SK-N-SH treated with all-trans-retinoic acid at 6 μM for 48 hours (cell line): Measurements from ENCODE around the gene VCL.

Source experiments
- ARNTL ChIP-seq: fragments of 450-650 bp; formaldehyde crosslinking; IDR thresholded peaks from 2 replicates; pipeline ENCODE4 v1.5.0; 2020; ENCODE audit warnings: low read depth, mild to moderate bottlenecking, moderate library complexity, borderline replicate concordance
- ESRRG ChIP-seq: fragments of 250-450 bp; sonication (Bioruptor Pico); IDR thresholded peaks from 2 replicates; pipeline ENCODE4 v1.6.1; 2021; ENCODE audit warnings: mild to moderate bottlenecking
- GLIS3 ChIP-seq: fragments of 250-450 bp; sonication (Bioruptor Pico); IDR thresholded peaks from 2 replicates; pipeline ENCODE4 v1.5.0; 2020; ENCODE audit warnings: mild to moderate bottlenecking, moderate library complexity
- ISL1 ChIP-seq: fragments of 250-450 bp; sonication (Bioruptor Pico); IDR thresholded peaks from 2 replicates; pipeline ENCODE4 v2.1.2; 2022; ENCODE audit warnings: mild to moderate bottlenecking, moderate library complexity
- OSR1 ChIP-seq: fragments of 250-450 bp; sonication (Bioruptor Pico); IDR thresholded peaks from 2 replicates; pipeline ENCODE4 v1.8.0; 2022; ENCODE audit warnings: moderate library complexity, mild to moderate bottlenecking, inconsistent platforms
- PPARA ChIP-seq: fragments of 250-450 bp; sonication (Bioruptor Pico); IDR thresholded peaks from 2 replicates; pipeline ENCODE4 v1.5.0; 2020; ENCODE audit warnings: mild to moderate bottlenecking, borderline replicate concordance
- RARB ChIP-seq: fragments of 250-450 bp; sonication (Bioruptor Pico); IDR thresholded peaks from 2 replicates; pipeline ENCODE4 v1.8.0; 2021; ENCODE audit warnings: mild to moderate bottlenecking, moderate library complexity
- TCF4 ChIP-seq: fragments of 250-450 bp; sonication (Bioruptor Pico); IDR thresholded peaks from 2 replicates; pipeline ENCODE4 v1.8.0; 2021; ENCODE audit warnings: mild to moderate bottlenecking, moderate library complexity, borderline replicate concordance
- TOX ChIP-seq: fragments of 250-450 bp; sonication (Bioruptor Pico); IDR thresholded peaks from 2 replicates; pipeline ENCODE4 v1.8.0; 2021; ENCODE audit warnings: mild to moderate bottlenecking, moderate library complexity, borderline replicate concordance
- ZFP3 ChIP-seq: fragments of 250-450 bp; sonication (Bioruptor Pico); IDR thresholded peaks from 2 replicates; pipeline ENCODE4 v1.5.0; 2020; ENCODE audit warnings: mild to moderate bottlenecking, moderate library complexity
- ZFP30 ChIP-seq: fragments of 450-650 bp; formaldehyde crosslinking; IDR thresholded peaks from 2 replicates; pipeline ENCODE4 v1.5.0; 2022; ENCODE audit warnings: mild to moderate bottlenecking, moderate library complexity
- ZNF70 ChIP-seq: fragments of 450-650 bp; formaldehyde crosslinking; IDR thresholded peaks from 2 replicates; pipeline ENCODE4 v1.5.0; 2020; ENCODE audit warnings: mild to moderate bottlenecking, moderate library complexity
- TF ChIP-seq, protein P1 (sequence below): fragments of 250-450 bp; sonication (Bioruptor Pico); IDR thresholded peaks from 2 replicates; pipeline ENCODE4 v1.5.1; 2020; ENCODE audit warnings: low read depth, mild to moderate bottlenecking, moderate library complexity
- TF ChIP-seq, protein P2 (sequence below): fragments of 250-450 bp; sonication (Bioruptor Pico); IDR thresholded peaks from 2 replicates; pipeline ENCODE4 v1.8.0; 2020; ENCODE audit warnings: mild to moderate bottlenecking, moderate library complexity, borderline replicate concordance

DNA sequence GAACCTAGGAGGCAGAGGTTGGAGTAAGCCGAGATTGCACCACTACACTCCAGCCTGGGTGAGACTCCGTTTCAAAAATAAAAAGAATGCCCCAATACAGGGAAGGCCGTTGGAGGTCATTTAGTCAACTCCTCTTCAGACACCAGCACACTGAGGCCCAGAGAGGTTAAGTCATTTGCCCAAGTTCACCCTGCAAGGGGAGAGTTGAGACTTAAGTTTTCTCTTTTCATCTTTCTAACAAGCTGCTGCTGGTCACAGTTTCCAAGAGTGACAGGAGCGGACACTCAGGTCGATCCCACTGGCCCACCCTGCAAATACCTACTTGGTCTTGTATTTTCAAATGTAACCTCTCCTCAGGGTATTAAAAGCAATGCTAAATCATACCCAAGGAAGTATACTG, 30.4 kb upstream of the VCL start:
- no peak for TF ChIP-seq RARB
- TF ChIP-seq, protein P1, sequence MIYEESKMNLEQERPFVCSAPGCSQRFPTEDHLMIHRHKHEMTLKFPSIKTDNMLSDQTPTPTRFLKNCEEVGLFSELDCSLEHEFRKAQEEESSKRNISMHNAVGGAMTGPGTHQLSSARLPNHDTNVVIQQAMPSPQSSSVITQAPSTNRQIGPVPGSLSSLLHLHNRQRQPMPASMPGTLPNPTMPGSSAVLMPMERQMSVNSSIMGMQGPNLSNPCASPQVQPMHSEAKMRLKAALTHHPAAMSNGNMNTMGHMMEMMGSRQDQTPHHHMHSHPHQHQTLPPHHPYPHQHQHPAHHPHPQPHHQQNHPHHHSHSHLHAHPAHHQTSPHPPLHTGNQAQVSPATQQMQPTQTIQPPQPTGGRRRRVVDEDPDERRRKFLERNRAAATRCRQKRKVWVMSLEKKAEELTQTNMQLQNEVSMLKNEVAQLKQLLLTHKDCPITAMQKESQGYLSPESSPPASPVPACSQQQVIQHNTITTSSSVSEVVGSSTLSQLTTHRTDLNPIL (CRISPR knock-in tag) = no peak
- TF ChIP-seq TCF4 (CRISPR knock-in tag) = no peak
- TF ChIP-seq ISL1 = no peak
- no peak for TF ChIP-seq GLIS3 (CRISPR knock-in tag)
- TF ChIP-seq OSR1 (CRISPR knock-in tag) = no peak
- no peak for TF ChIP-seq TOX (CRISPR knock-in tag)
- TF ChIP-seq ZFP30 (CRISPR knock-in tag) = no peak
- TF ChIP-seq PPARA (CRISPR knock-in tag) = no peak
- TF ChIP-seq ESRRG (CRISPR knock-in tag) = no peak
- peak; percentile 80 for TF ChIP-seq ZFP3 (CRISPR knock-in tag)
- no peak for TF ChIP-seq ZNF70 (CRISPR knock-in tag)
- no peak for TF ChIP-seq ARNTL (CRISPR knock-in tag)
- TF ChIP-seq, protein P2, sequence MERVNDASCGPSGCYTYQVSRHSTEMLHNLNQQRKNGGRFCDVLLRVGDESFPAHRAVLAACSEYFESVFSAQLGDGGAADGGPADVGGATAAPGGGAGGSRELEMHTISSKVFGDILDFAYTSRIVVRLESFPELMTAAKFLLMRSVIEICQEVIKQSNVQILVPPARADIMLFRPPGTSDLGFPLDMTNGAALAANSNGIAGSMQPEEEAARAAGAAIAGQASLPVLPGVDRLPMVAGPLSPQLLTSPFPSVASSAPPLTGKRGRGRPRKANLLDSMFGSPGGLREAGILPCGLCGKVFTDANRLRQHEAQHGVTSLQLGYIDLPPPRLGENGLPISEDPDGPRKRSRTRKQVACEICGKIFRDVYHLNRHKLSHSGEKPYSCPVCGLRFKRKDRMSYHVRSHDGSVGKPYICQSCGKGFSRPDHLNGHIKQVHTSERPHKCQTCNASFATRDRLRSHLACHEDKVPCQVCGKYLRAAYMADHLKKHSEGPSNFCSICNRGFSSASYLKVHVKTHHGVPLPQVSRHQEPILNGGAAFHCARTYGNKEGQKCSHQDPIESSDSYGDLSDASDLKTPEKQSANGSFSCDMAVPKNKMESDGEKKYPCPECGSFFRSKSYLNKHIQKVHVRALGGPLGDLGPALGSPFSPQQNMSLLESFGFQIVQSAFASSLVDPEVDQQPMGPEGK (CRISPR knock-in tag) = no peak
